ENCODE results near the gene ARF4.
"Not testable (repeated sequence)": the region's sequence is repeated elsewhere in the genome, so short reads cannot be mapped to it uniquely, and the experiment has no call there.

The ARF4 gene

DNA sequence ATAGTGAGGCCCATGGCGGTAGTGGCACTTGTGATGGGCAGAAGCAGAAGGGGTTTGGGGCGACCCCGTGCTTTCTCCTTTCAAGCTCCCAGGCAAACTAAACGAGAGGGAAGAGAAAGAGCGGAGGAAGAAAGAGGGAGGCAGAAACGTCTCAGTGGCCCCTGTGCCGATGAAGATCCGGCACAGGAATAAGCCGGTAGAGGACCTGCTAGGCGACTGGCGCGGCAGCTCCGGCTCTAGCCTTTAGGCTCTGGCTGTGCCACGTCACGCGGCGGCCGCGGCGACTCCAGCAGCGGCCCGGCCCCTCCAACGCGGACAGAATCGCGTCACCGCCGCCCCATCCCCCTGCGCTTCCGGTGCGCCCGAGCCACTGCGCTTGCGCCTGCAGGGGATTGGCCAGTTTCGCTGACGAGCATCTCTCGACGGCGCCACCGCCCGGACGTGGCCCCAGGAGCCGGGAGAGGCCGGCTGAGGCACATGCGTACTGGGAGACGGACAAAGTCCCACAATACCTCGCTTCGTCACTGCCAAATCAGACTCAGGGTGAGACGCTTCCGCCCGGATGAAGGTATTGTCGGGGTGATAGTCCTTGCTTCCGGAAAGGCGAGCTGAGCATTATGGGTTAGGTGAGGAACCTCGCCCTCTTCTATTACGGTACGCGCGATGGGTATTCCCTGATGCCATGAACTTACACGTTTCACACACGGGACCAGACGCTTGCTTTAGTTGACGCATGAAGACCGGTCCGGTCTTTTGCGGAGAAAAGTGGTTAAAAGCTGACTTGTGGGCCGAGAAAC lies at the start of gene ARF4:
Gene ARF4, minus strand, starts transcription at position 218 of the 797 bp plus-strand sequence. Its CDS starts 204 bp downstream, at position 14.
- peak; percentile 100 for DNase-seq

DNA sequence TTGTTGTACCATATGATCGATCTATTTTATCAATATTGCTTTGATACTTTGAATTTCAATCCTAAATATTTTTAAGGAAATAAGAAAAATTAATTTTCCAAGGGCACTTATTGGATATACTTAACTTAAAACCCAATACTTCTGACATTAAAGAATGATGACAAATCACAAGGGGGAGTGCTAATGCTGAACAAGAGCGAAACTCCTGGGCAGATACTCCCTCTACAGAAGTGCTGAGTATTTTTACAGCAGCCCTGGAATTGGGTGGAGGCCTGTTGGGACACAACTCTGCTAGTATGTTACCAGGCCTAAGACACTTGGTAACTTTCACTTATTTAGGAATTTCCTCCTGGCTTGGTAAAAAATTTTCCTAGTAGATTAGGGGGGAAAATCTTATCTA lies 49.6 kb upstream of the ARF4 start:
- DNase-seq, result no peak

DNA sequence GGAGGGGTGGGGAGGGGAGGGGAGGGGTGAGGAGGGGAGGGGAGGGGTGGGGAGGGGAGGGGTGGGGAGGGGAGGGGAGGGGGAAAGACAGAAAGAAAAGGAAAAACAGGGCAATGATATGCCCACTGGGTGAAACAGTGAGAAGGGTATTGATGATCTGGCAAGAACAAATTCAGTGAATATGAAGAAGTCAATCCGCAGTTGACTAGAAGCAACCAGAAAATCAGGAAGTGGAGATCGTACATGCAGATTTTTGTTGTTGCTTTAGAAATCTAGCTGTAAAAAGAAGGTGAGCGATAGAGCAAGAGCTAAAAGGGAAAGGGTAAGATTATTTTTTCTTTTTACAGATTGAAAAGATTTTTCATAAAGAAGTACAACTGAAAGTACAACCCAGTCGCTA lies 47.6 kb upstream of the ARF4 start:
- DNase-seq, result no peak

DNA sequence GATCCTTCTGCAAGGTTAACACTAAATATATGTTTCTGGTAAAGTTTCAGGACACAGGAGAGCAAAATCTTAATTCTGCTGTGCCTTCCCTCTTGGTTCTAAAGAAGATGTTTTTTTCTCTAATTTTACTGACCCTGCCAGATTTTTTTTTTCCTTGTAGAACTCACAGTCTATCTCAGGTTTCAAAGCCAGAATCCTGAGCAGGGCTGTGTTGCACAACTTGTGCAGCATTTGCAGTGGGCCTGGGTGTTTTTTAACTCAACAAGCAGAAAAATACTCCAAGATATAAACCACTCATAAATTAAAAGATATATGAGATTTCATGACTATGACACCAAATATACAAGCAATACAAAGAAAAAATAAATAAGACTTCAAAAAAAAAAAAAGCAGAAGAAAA lies 40.2 kb upstream of the ARF4 start:
- DNase-seq, result no peak

DNA sequence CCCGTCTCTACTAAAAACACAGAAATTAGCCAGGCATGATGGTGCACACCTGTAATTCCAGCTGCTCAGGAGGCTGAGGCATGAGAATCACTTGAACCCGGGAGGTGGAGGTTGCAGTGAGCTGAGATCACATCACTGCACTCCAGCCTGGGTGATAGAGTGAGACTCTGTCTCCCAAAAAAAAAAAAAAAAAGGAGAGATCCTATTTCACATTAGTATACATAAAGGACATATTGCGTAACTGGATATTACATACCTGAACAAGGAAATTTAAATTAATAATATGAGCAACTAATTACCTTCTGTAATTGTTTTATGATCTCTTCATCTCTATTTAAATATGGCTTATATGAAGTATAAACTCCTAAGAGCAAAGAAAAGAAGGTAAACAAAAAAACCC lies 37.1 kb upstream of the ARF4 start:
- not testable (repeated sequence) for DNase-seq

DNA sequence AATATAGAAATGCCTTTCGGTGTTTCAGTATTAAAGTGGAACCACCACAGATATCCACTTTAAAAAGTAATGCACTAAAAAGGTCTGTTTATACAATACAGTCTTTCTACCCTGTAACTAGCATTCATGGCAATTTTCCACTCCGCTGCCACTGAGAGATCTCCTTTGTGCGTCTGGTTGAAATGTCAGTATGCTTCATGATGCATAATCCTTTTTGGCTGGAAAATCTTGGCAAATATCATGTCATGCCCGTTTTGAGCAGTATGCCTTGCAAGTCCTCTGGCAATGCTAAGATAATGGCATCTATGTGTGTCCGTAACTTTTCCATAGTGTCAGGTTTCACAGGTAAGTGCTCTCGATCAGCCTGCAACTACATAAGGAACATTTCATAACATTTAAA lies 30.8 kb upstream of the ARF4 start:
- DNase-seq, result no peak

DNA sequence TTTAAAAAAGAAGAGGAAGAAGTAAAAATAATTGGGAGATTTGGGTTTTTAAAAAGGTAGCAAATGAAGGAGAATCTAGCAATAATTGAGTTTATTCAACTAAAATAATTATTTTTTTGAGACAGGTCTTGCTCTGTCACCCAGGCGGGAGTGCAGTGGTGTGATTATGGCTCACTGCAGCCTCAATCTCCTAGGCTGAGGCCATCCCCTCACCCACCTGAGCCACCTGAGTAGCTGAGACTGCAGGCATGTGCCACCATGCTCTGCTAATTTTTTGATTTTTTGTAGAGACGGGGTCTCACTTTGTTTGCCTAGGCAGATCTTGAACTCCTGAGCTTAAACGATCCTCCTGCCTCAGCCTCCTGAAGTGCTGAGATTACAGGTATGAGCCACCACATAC lies 27.7 kb upstream of the ARF4 start:
- no peak for DNase-seq

DNA sequence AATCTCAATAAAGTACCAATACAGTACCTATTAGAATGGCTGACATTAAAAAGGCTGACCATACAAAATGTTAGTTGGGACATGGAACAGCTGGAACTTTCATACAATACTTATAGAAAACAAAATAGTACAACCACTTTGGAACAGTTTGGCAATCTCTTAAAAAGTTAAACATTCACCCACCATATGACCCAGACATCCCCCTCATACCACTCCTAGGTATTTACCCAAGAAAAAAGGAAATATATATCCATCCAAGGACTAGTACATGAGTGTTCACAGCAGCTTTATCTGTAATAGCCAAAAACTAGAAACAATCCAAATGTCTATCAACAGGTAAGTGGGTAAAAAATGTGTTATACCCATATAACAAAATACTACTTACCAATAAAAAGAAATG lies 25.2 kb upstream of the ARF4 start:
- DNase-seq, result no peak

DNA sequence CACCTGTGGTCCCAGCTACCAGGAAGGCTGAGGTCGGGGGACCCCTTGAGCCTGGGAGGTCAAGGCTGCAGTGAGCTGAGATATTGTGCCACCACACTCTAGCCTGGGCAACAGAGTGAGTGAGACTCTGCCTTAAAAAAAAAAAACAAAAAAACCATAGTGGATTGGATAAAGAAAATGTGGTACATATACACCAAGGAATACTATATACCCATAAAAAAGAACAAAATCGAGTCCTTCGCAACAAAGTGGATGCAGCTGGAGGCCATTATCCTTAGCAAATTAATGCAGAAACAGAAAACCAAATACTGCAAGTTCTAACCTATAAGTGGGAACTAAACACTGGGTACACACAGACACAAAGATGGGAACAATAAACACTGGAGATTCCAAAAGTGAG lies 20.6 kb upstream of the ARF4 start:
- no peak for DNase-seq

DNA sequence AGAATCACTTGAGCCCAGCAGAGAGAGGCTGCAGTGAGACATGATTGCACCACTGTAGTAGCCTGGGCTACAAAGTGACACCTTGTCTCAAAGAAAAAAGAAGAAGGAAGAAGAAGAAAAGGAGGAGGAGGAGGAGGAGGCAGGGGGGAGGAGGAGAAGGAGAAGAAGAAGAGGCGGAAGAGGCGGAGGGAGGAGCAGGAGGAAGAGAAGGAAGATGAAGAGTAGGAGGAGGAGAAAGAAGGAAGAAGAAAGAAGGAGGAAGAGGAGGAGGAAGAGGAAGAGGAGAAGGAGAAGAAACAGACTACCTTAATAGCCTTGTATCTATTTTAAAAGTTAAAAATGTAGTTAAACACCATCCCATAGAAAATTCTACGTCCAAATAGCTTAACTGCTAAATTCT lies 19.1 kb upstream of the ARF4 start:
- DNase-seq, result no peak

DNA sequence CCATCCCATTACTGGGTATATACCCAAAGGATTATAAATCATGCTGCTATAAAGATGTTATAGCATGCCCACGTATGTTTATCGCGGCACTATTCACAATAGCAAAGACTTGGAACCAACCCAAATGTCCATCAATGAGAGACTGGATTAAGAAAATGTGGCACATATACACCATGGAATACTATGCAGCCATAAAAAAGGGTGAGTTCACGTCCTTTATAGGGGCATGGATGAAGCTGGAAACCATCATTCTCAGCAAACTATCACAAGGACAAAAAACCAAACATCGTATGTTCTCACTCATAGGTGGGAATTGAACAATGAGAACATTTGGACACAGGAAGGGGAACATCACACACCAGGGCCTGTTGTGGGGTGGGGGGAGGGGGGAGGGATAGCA lies 14.7 kb upstream of the ARF4 start:
- not testable (repeated sequence) for DNase-seq

DNA sequence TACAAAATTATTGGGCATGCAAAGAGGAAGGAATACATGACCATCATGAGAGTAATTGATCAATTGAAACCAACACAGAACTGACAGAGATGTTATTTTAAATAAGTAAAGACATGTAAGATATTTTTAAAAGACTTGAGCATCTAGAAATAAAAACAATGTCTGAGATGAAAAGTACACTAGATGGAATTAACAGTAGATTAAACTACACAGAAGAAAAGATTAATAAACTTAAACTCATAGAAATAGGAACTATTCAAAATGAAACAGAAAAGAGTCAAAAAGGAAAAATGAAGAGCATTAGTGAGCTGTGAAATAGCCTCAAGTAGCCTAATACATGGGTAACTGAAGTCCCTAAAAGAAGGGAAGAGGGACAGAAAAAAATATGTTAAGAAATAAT lies 8.5 kb upstream of the ARF4 start:
- DNase-seq, result no peak

DNA sequence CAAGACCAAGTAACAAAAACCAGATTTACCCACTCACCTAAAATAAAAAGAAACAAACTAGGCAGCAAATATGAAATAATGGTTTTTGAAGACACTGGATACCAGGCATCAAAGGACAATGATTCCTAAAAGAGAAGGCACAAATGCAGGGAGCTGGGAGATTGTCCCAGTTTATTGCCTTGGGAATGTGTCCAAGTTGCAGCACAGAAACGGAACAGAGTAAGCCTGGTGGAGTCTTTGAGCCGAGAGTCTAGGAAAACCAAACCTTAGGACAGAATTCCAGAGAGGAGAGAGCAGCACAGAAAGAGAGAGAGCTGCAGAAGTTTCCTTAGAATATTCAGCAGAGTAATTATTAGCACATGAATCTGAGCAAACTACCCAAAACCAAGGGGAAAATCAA lies 7.8 kb upstream of the ARF4 start:
- no peak for DNase-seq

DNA sequence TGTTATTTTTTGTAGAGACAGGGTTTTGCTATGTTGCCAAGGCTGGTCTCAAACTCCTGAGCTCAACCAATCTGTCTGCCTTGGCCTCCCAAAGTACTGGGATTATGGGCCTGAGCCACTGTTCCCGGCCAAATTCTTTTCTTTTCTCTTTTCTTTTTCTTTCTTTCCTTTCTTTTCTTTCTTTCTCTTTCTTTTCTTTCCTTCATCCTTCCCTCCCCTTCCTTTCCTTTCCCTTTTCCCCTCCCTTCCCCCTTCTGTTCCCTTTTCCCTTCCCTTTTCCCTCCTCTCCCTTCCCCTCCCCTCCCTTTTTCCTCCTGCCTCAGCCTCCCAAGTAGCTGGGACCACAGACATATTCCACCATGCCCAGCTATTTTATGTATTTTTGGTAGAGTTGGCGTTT lies 3.1 kb upstream of the ARF4 start:
- DNase-seq, result no peak

DNA sequence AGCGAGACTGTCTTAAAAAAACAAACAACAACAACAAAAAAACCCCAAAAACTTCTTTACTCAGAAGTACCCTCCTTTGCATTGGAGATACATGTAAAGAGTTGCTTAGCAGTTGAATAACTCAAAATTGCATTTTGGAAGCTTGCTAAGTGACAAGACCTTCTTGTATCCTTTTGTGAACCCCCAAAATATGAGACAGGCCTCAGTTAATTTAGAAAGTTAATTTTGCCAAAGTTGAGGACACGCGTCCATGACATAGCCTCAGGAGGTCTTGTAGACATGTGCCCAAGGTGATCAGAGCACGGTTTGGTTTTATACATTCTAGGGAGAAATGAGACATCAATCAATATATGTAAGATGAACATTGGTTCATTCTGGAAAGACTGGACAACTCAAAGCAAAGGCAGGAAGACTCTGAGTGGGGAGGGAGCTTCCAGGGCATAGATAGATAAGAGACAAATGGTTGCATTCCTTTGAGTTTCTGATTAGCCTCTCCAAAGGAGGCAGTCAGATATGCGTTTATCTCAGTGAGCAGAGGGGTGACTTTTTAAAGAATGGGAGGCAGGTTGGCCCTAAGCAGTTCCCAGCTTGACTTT lies 1.7 kb upstream of the ARF4 start:
- no peak for DNase-seq

DNA sequence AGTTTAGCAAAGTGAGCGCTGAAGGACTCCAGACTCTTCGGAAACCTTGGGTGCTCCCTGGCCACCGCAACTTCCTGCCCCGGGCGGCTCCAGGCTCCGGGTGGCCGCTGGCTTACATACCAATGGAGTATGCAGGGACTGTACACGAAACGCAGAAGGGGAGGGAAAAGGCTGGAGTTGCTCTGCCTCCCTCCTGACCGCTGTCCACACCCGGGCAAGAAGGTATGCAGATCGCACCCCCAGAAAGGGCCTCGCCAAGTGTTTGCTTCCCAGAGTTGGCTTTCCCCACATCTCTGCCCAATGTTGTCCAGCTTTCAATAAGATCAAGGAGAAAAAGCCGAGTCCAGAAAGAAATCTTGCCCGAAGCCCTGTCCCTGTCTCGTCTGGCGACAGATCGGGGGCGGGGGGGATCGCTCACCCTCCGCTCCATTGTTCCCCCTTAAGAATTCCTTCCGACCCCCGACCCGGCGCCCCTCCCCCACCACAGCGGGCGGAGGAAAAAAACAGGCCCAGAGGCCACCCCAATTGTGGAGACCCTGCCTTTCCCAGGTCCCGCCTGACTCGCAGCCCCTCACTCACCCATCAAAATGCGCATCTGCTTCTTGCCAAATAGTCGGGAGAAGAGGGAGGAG lies 533 bp downstream of the ARF4 start:
- DNase-seq, result peak; percentile 71

DNA sequence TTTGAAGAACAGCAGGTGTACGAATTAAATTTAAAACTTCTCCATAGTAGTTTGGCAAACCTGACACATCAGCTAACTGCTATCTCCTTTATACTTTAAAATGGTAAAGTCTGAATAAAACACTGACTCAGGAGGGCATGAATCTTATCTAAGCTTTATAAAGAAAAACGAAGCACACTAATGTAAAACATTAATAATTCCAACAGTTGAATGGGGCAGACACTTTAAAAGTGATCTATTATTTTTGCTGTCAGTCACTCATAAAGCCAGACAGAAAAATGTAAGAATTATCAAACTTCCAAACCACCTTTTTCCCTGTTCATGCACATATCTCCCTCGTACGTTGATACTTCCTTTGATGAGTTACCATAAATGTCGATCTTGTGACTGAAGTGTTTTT lies 2.6 kb downstream of the ARF4 start:
- no peak for DNase-seq

DNA sequence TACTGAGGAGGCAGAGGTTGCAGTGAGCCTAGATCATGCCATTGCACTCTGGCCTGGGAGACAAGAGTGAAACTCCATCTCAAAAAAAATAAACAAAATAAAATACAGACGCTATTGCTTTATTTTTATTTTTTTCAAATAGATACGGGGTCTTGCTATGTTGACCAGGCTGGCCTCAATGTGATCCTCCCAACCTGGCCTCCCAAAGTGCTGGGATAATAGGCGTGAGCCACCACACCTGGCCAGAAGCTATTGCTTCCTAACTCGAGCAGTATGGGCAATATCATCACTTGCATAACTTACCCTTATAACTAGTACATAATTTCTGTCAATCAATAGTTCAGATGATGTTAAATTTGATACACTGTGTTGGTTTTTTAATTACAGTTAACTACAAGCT lies 3.0 kb downstream of the ARF4 start:
- DNase-seq, result no peak

DNA sequence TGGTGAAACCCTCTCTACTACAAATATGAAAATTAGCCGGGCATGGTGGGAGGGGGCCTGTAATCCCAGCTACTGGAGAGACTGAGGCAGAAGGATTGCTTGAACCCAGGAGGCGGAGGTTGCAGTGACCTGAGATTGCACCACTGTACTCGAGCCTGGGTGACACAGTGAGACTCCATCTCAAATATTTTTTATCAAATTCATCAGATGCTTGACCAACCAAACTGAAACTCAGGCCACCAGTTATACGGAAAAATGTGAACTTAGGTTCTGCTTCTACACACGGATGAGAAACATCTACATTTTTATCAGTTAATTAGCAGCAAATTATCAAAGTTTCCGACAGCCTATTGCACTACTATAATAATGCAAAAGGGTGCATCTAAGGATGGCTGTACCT lies 4.8 kb downstream of the ARF4 start:
- DNase-seq, result no peak

DNA sequence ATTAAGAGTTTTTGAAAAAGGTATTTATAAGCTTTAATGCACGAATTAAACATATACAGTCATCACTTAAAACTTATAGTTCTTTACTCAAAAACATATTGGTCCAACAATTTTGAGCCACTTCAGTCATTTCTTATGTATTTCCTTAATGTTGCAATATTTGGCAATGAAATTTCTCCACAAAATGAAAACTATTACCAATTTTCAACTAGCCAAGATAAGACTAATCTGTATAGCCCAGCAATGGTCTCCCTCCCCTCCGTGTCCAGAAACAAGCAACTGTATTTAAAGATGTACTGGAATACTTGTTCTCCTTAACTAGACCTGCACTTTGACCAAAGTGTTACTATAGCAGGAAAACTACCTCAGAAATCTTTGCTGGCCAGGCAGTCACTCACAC lies 9.2 kb downstream of the ARF4 start:
- DNase-seq, result no peak

DNA sequence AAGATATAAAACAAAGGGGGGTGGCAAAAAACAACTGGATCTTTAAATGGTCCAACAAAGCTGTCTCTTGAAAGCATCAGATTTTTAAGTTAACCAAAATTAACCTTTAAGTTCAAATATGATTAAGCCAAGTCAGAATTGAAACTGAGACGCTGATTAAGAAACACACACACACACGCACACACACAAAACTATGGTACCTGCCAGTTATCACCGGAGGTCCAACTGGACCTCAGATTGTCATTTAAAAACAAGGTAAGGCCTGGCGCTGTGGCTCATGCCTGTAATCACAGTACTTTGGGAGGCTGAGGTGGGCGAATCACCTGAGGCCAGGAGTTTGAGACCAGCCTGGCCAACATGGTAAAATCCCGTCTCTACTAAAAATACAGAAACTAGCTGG lies 10.4 kb downstream of the ARF4 start:
- DNase-seq, result peak; percentile 31

DNA sequence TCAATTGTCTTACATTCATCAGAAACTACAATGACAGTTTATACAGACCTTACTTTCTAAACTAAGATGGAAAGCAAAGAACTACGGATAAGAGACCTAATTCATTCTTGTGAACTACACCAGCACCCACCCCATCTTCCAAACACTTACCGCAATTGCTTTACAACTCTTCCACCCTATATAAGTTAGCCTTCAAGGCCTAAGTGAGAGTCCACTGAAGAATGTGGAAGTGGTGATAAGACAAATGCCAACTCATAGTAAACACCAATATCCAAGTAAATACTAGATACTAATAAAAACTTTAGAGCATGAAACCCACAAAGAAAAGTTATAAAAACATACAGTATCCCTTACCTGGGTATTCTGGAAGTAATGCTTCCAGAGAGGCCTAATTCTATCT lies 13.6 kb downstream of the ARF4 start:
- no peak for DNase-seq

DNA sequence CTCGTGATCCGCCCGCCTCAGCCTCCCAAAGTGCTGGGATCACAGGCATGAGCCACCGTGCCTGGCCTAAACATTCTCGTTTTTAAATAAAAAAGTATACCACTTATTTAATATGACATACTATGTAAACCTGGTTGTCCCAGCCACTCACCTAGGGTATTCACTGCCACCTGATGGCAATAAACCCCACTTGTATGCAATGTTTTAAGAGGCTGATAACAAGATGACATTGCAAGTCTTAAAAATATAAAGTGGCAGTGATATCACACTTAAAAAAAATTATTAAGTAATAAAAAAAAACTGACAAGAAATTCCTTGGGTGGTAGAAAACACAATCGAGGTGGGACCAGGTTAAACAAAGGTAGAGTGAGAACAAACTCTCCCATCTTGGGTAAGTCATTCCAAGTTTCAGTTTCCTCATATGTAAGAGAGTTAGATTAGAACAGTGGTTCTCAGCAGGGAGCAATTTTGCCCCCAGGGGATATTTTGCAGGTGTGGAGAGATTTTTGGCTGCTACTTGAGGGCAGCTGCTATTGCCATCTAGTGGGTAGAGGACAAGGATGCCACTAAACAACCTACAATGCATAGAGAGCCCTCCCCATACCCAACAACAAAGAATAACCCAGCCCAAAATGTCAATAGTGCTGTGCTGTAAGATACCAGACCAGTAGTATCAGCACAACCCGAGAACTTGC lies 14.5 kb downstream of the ARF4 start:
- DNase-seq, result no peak

DNA sequence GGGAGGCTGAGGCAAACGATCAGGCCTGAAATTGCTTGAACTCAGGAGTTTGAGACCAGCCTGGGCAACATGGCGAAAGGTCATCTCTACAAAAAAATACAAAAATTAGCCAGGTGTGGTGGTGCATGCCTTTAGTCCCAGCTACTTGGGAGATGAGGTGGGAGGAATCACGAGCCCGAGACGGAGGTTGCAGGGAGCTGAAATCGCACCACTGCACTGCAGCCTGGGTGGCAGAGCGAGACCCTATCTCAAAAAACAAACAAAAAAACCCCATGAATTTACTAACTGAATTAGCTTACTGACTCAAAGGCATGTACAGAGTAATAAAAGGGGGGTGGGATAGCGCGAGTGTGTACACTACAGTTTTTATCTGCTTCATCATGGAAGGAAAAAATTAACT lies 19.3 kb downstream of the ARF4 start:
- DNase-seq, result no peak

All from activated CD4-positive, alpha-beta T cell treated with anti-CD3 and anti-CD28 coated beads, Interleukin-2, amount 50 U/mL, for 16 hours (primary cell).